Muscle of leg (tissue), 11 donors: Measurements from ENCODE around the gene CBX6. TPM values are rescaled to one million over a fixed set of nuclear protein-coding genes. Genes with fewer than 3 reads are reported as not detected.

Experiments used
- DNase-seq: peaks from one replicate; pipeline ENCODE4 v3.0.0; 2013
- H3K27ac ChIP-seq: one replicate; pipeline ENCODE4 v1.5.1; 2013; ENCODE audit warnings: mild to moderate bottlenecking, low read length, control low read depth
- H3K27me3 ChIP-seq: one replicate; pipeline ENCODE4 v1.6.1; 2013; ENCODE audit warnings: low read length; ENCODE audit not compliant: control insufficient read depth, insufficient read depth
- H3K36me3 ChIP-seq: one replicate; pipeline ENCODE4 v1.6.1; 2013; ENCODE audit warnings: low read length; ENCODE audit not compliant: control insufficient read depth, insufficient read depth
- H3K4me1 ChIP-seq: one replicate; pipeline ENCODE4 v1.6.1; 2013; ENCODE audit warnings: low read length; ENCODE audit not compliant: control insufficient read depth, insufficient read depth
- H3K4me3 ChIP-seq: one replicate; pipeline ENCODE4 v1.5.1; 2013; ENCODE audit warnings: low read length, control low read depth
- H3K9me3 ChIP-seq: replicated peaks from 2 replicates; pipeline ENCODE4 v1.6.1; 2013; ENCODE audit warnings: low read depth, low read length; ENCODE audit not compliant: control insufficient read depth
- WGBS: methylation state at CpG from one replicate; pipeline ENCODE4 v1.1.5; 2013; ENCODE audit warnings: missing lambda C conversion rate; ENCODE audit not compliant: insufficient coverage; 5-methylcytosine and 5-hydroxymethylcytosine counted together
- polyA plus RNA-seq, 8 donors: library from polyadenylated mRNA; unstranded; fragments of 120-200 nt; gene quantifications; one replicate each; pipeline versions ENCODE4 v1.2.1 to v1.2.3, GENCODE V29; 2013; ENCODE audit warnings: inconsistent platforms in 1 of 8, low replicate concordance in 1 of 8; ENCODE audit not compliant: insufficient read length in 8 of 8, insufficient read depth in 1 of 8
- total RNA-seq: library from RNA; stranded (reverse); fragments of 120-200 nt; gene quantifications from one replicate; pipeline ENCODE4 v1.2.4, GENCODE V29; 2013

CBX6 gene
- total and polyA plus RNA-seq, 9 donors, result 24.9 to 51.8 (median 34.8) TPM

DNA sequence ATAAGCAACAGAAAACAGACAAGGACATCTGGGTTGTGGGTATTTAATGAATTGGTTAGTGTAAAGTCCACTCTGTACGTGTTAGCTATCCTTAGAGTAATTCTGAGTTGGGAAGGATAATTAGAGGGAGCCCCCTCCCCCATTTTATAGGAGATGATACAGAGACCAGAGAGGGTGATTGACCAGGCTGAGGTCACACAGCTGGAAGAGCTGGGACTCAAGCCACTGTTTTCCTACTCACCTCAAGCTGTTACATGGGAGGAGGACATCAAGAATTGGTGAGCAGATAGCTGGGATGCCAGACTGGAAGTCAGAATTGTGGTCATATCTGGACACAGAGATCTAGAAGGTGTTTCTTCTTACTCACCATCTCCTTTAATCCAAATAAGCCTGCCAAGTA, 19.5 kb downstream of the CBX6 start:
- Histone ChIP-seq H3K4me3 (no peak overlapping the region), H3K4me1 (peaks cover 7% of the 10 kb centered on the region), H3K27me3 (peaks cover 47% of the 10 kb centered on the region), H3K36me3 (no peaks in the 10 kb centered on the region), H3K9me3 (no peaks in the 10 kb centered on the region), H3K27ac (no peak overlapping the region)
- no CpG with 5 or more reads among the region's 1 CpG for WGBS
- DNase-seq, result no peak

DNA sequence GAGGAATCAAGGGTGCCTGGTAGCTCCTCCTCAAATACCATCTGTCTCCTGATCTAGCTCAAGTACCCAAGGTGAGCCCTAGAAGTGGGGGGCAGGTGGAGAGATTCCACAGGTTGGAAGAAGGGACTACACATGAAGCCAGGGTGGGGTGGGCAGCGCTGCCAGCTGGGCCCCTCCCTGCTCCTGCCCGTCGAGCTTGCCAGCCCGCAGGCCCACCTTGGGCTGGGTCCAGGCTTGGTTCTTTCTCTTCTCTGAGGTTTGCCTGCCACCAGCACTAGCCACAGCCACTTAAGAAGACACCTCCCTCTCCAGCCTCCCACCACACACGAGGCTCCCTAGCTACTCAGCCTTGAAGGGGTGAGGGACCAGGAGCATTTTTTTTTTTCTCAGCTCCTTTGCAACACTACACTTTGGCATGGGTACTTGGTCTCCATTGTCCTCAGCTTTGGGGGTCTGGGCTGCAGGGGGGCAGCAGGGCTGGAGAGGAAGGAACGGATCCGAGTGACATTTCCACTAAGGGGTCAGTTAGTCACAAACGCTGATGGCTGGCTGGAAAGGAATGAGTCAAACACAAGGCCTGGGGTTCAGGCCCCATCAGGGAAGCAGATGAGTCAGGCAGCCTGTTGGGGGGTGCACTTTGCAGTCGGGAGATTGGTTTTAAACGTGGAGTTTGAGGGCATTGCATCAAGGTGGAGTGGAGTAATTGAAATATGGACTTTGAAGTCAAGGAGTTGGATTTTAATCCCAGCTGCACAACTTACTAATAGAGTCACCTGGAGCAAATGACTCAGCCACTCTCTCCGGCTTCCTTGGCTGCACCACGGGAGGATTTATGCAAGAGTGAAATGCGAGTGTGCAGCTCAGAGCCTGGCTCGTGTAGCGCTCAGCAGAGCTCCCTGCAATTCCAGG, 20.8 kb downstream of the CBX6 start:
- Histone ChIP-seq H3K27me3 (peaks cover 51% of the 10 kb centered on the region), H3K9me3 (no peaks in the 10 kb centered on the region), H3K4me1 (peaks cover 7% of the 10 kb centered on the region), H3K36me3 (no peaks in the 10 kb centered on the region), H3K4me3 (no peak overlapping the region), H3K27ac (no peak overlapping the region)
- no peak for DNase-seq
- WGBS, result 41% methylated on average over 11 of the region's 15 CpGs

DNA sequence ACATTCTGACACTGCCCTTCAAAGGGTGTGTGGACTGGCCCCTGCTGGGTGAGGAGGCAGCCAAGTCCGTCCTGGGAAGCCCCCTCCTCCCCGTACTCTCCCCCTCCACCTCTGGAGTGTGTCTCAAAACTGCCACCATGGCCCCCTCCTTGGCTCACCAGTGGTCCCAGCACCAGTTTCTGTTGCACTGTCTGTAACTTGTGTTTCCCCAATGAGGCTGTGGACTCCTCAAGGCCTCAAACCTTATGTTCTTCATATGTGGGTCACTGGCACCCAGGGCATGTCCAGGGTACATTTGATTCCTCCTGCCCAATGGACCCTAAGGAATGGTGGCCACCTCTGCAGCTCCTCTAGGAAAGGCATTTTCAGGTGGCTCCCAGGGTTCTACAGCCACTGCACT, 21.6 kb downstream of the CBX6 start:
- Histone ChIP-seq H3K27ac (no peak overlapping the region), H3K27me3 (peaks cover 54% of the 10 kb centered on the region), H3K36me3 (no peaks in the 10 kb centered on the region), H3K4me3 (no peak overlapping the region), H3K9me3 (no peaks in the 10 kb centered on the region), H3K4me1 (peaks cover 7% of the 10 kb centered on the region)
- 28% methylated on average over 2 of the region's 2 CpGs for WGBS
- DNase-seq, result no peak

DNA sequence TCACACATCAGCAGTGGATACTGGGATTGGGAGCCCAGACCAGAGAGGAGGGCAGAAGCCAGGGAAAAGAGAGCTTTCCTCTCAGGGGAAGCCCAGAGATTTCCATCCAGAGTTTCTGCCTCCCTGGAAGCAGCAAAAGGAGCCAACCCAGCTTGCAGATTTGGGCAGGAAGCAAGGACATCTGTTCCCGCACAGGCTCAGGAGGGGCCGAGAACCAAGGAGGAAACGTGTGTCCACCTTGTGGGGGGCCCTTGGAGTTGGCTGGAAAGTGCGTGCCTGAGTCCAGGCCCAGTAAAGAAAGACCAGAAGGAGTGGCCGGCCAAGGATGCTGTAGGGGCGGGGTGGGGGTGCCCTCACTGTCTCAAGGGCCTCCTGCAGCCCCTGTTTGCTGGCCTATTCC, 22.2 kb downstream of the CBX6 start:
- H3K27ac ChIP-seq, result no peak overlapping the region
- H3K36me3 ChIP-seq, result no peaks in the 10 kb centered on the region
- DNase-seq, result peak; percentile 57
- WGBS, result 18% methylated on average over 6 of the region's 6 CpGs
- no peaks in the 10 kb centered on the region for H3K9me3 ChIP-seq
- H3K4me3 ChIP-seq, result no peak overlapping the region
- H3K4me1 ChIP-seq, result peaks cover 7% of the 10 kb centered on the region
- H3K27me3 ChIP-seq, result peaks cover 60% of the 10 kb centered on the region

DNA sequence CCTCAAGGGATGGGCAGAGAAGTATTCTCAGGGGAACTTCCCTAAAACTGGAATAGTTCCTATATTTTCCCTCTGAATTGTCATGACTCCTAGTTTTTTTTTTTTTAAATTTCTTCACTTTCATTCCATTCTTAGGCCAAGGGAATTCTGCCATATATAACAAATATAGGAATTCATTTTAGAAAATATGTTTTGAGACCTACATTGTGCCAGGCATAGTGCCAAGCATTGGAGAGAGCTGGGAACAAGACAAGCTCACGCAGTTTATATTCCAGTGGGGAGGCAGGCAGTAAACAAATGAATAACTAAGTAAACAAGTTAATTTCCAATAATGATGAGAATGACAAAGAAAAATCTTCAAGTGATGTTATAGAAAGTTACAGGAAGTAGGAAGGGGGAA, 25.6 kb downstream of the CBX6 start:
- H3K9me3 ChIP-seq, result no peaks in the 10 kb centered on the region
- peaks cover 19% of the 10 kb centered on the region for H3K4me1 ChIP-seq
- WGBS, result no CpG with 5 or more reads among the region's 1 CpG
- no peak for DNase-seq
- H3K4me3 ChIP-seq, result no peak overlapping the region
- peaks cover 69% of the 10 kb centered on the region for H3K27me3 ChIP-seq
- H3K27ac ChIP-seq, result no peak overlapping the region
- H3K36me3 ChIP-seq, result no peaks in the 10 kb centered on the region

DNA sequence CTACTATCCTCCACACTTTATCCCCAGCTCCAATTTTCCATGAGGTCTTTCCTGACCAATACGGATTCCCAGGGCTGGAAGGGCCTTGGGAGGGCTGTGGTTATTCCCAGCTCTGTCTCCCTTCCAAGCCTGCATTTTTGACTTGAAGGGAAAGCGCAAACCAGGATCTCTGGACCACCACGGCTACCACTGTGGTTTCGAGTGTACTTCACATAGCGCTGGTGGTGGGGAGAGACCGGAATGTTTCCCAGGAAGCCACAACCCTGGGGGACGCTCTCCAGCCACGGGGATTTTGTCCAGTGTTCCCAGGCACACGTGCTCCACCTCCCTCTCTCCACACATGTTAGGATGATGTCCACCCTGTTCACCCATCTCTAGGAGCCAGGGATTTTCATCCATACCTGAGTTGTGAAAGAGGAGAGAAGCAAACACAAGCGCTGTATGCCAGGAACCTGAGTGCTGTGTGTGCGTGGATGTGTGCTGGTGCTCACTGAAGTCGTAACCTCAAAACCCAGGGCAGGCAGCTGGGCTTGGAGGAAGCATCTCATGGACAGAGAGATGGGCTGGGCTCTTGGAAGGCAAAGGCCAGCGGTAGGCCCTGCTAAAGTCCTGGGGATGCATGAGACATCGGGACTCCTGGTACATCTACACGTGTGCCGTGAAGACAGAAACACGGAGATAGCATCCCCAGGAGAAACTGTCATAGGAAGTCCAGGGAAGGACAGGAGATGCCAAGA, 26.8 kb downstream of the CBX6 start:
- 51% methylated on average over 11 of the region's 17 CpGs for WGBS
- H3K36me3 ChIP-seq, result no peaks in the 10 kb centered on the region
- H3K4me1 ChIP-seq, result peaks cover 19% of the 10 kb centered on the region
- H3K4me3 ChIP-seq, result no peak overlapping the region
- no peak overlapping the region for H3K27ac ChIP-seq
- H3K9me3 ChIP-seq, result no peaks in the 10 kb centered on the region
- DNase-seq, result peak; percentile 30
- H3K27me3 ChIP-seq, result peaks cover 70% of the 10 kb centered on the region

DNA sequence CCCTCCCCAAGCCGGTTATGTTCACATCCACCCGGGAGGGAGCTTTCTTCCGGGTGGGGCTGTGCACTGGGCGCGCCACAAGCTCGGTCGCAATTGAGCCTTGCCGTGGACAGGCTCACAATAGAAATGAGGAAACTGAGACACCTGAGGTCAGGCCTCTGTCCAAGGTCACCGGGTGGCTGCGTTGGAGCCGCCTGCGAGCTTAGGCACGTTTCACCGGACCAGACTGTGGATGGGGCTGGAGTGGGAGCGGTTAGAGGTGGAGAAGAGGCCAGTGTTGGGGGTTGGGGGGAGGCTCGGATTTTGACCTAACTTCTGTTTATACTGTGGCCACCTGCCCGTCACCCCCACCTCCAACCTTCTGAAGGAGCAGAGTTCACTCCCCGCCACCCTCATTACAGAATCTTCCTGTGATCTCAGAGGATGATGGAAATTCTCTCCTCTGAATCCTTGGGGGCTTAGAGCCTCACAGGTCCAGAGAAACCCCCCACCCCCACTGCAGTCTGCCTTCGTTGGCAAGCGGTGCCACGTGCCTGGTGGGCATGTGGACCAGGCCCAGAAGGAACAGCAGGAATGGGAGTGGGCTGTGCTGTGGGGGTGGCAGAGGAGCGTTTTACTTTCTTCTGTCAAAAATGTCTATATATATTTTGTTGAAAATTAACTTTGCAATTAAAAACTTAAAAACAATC, 27.6 kb downstream of the CBX6 start:
- Histone ChIP-seq H3K27ac (no peak overlapping the region), H3K4me3 (peak overlapping the region; percentile 10), H3K27me3 (peaks cover 65% of the 10 kb centered on the region), H3K4me1 (peaks cover 13% of the 10 kb centered on the region), H3K36me3 (no peaks in the 10 kb centered on the region), H3K9me3 (no peaks in the 10 kb centered on the region)
- 0% methylated on average over 9 of the region's 22 CpGs for WGBS
- DNase-seq, result no peak

DNA sequence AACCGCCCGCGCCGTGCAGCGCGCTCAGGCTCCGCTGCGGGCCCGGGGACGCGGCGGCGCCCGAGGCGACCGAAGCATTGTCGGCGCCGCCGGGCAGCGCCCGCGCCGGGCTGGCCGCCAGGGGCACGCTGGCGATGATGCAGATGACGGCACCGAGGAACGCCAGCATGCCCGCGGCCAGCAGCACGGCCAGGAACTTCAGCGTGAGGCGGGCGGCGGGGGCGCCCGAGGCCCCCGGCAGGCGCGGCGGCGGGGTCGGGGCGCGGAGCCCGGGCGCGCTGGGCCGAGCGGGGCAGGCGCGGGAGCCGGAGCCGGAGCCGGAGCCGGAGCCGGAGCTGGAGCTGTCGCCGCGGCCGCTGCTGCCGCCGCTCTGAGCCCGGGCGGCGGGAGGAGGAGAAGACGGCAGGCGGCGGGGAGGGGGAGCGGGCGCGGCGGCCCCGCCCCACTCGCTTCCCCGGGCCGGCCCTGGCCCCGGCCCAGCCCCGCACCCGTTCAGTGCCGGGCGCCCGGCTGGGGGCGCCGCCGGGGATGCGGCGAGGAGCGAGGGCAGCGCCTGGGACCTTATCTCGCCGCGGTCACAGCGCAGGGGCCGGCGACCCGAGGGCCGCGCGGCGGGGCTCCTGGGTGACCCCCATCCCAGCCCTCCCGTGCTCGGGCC, 28.2 kb downstream of the CBX6 start, which contains the start of gene NPTXR:
Gene NPTXR, minus strand, starts transcription at position 372 of the 658 bp plus-strand sequence.
- peaks cover 59% of the 10 kb centered on the region for H3K27me3 ChIP-seq

DNA sequence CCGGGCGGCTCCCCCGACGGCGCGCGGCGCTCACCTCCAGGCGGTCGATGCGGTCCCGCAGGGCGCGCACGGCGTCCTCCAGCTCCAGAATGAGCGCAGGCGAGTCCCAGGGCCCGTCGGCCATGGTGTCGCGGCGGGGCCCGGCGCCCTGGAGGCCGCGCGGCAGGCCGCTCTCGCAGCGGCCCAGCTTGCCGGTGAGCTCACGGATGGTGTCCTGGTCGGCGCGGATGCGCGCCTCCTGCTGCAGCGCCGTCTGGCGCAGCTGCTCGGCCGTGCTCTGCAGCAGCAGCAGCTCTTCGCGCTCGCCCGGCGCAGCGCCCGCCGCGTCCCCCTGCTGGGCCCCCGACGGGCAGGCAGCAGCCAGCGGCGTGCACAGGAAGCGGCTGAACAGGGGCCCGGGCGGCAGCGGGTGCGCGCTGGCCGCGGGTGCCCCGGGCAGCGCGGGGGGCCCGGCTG, 28.8 kb downstream of the CBX6 start:
- Histone ChIP-seq H3K27me3 (peaks cover 56% of the 10 kb centered on the region), H3K4me1 (peaks cover 12% of the 10 kb centered on the region), H3K27ac (no peak overlapping the region), H3K36me3 (no peaks in the 10 kb centered on the region), H3K4me3 (peak overlapping the region; percentile 29), H3K9me3 (no peaks in the 10 kb centered on the region)
- under 1% methylated on average over 68 of the region's 68 CpGs for WGBS
- peak; percentile 91 for DNase-seq

More for the DNA sequence above, 28.2 kb downstream of the CBX6 start, which contains the start of gene NPTXR:
- Histone ChIP-seq H3K9me3 (no peaks in the 10 kb centered on the region), H3K36me3 (no peaks in the 10 kb centered on the region), H3K27ac (no peak within 1 kb of the TSS), H3K4me3 (peak within 1 kb of the TSS; percentile 29), H3K4me1 (peaks cover 12% of the 10 kb centered on the region)
- WGBS, result under 1% methylated on average over 105 of the region's 105 CpGs
- DNase-seq, result peak; percentile 77
